ENCODE results near the gene C6orf62.

DNA sequence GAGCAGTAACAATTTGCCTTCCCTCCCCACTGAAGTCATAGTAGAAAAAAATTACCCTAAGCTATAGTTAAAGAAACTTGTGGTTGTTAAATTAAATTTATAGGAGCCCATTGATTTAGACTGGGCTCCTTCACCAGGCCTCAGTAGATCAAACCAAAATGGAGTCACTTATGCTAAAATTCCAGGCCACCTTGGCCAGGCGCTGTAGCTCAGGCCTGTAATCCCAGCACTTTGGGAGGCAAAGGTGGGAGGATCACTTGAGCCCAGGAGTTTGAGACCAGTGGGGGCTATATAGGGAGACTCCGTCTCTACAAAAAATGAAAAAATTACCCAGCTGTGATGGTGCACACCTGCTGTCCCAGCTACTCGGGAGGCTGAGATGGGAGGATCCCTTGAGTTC is 40.8 kb upstream of the C6orf62 start:
- TF ChIP-seq, protein P1, sequence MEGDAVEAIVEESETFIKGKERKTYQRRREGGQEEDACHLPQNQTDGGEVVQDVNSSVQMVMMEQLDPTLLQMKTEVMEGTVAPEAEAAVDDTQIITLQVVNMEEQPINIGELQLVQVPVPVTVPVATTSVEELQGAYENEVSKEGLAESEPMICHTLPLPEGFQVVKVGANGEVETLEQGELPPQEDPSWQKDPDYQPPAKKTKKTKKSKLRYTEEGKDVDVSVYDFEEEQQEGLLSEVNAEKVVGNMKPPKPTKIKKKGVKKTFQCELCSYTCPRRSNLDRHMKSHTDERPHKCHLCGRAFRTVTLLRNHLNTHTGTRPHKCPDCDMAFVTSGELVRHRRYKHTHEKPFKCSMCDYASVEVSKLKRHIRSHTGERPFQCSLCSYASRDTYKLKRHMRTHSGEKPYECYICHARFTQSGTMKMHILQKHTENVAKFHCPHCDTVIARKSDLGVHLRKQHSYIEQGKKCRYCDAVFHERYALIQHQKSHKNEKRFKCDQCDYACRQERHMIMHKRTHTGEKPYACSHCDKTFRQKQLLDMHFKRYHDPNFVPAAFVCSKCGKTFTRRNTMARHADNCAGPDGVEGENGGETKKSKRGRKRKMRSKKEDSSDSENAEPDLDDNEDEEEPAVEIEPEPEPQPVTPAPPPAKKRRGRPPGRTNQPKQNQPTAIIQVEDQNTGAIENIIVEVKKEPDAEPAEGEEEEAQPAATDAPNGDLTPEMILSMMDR (IDR thresholded peaks at IDR 0.05), result no peak
- no peak for TF ChIP-seq POLR2A (IDR thresholded peaks at IDR 0.05)
